Sigmoid colon (tissue), 7 donors: Measurements from ENCODE around the gene ZNF180. TPM values are rescaled to one million over a fixed set of nuclear protein-coding genes. Genes with fewer than 3 reads are reported as not detected.

ENCODE experiments used
- DNase-seq: peaks from one replicate; pipeline ENCODE4 v3.0.0-alpha.2; 2019
- H3K27ac ChIP-seq, 4 donors: fragments of 200-600 bp; sonication (generic); one replicate each; pipeline ENCODE4 v1.5.1; 2016 to 2019; ENCODE audit warnings: mild to moderate bottlenecking in 1 of 4
- H3K27me3 ChIP-seq, 3 donors: fragments of 200-600 bp; sonication (generic); one replicate each; pipeline ENCODE4 v1.5.1; 2019; ENCODE audit warnings: mild to moderate bottlenecking in 1 of 3
- H3K36me3 ChIP-seq, 4 donors: fragments of 200-600 bp; sonication (generic); one replicate each; pipeline ENCODE4 v1.5.1; 2016 to 2019
- H3K4me1 ChIP-seq, 4 donors: fragments of 200-600 bp; sonication (generic); one replicate each; pipeline ENCODE4 v1.5.1; 2017 to 2019
- H3K4me3 ChIP-seq, 4 donors: fragments of 200-600 bp; sonication (generic); one replicate each; pipeline ENCODE4 v1.5.1; 2017 to 2019; ENCODE audit warnings: mild to moderate bottlenecking in 2 of 4, moderate library complexity in 1 of 4
- H3K9me3 ChIP-seq, 4 donors: fragments of 200-600 bp in 3 of 4; sonication (generic) in 3 of 4; one replicate each; pipeline versions ENCODE4 v1.5.1 to v1.6.1; 2013 to 2019
- EP300 ChIP-seq, 4 donors: sonication (generic); formaldehyde crosslinking; IDR thresholded peaks; one replicate each; pipeline ENCODE4 v1.6.1; 2017; ENCODE audit warnings: antibody characterized with exemption in 4 of 4
- POLR2A ChIP-seq, 2 donors: fragments of 450-650 bp; IDR thresholded peaks; one replicate each; pipeline ENCODE4 v1.6.1; 2016; ENCODE audit warnings: antibody characterized with exemption in 2 of 2, mild to moderate bottlenecking in 2 of 2, moderate library complexity in 2 of 2
- POLR2AphosphoS5 ChIP-seq, 4 donors: sonication (generic); formaldehyde crosslinking; IDR thresholded peaks; one replicate each; pipeline ENCODE4 v1.6.1; 2017; ENCODE audit warnings: antibody characterized with exemption in 4 of 4
- WGBS, 2 donors: extraction: QIAGEN DNeasy Blood & Tissue Kit; methylation state at CpG; one replicate each; pipeline ENCODE4 v1.1.7; 2013; 5-methylcytosine and 5-hydroxymethylcytosine counted together
- intact Hi-C: fragments of 100-400 bp; cut with DNase I; formaldehyde crosslinking; loops from one replicate; pipeline ENCODE4 v1.15.1; 2023
- polyA plus RNA-seq, 3 donors: library from polyadenylated mRNA; stranded (reverse); fragments of 200-250 nt; gene quantifications; one replicate each; pipeline ENCODE4 v1.2.3, GENCODE V29; 2013
- total RNA-seq, 4 donors: library from RNA; depleted of rRNA; stranded (reverse); fragments of >200 nt; gene quantifications; one replicate each; pipeline ENCODE4 v1.1.0, GENCODE V29; 2016
- TF ChIP-seq, protein P1 (sequence below), 4 experiments: fragments of 450-650 bp in 3 of 4; fragments of 200-600 bp in 1 of 4; IDR thresholded peaks; one replicate each; pipeline ENCODE4 v1.5.1; 2016 to 2019; ENCODE audit warnings: antibody characterized with exemption in 4 of 4, mild to moderate bottlenecking in 3 of 4, moderate library complexity in 2 of 4
- donor health status: healthy with polysubstance abuse.
- donor health status: Bipolar disorder and iron deficiency.
- donor health status: healthy.

Gene ZNF180
- total and polyA plus RNA-seq, 7 donors, result 2.4 to 19.5 (median 8.4) TPM

GRCh38 chr19:44525721-44526430, 25.6 kb upstream of the ZNF180 start:
- 29 to 46% methylated on average over 4 of the region's 4 CpGs for WGBS, 2 donors
- intact Hi-C loops, result no loop called here
- no peak for DNase-seq
- Histone ChIP-seq H3K9me3 (no peaks in the 10 kb centered on the region), H3K27ac (no peak overlapping the region), H3K4me1 (no peaks in the 10 kb centered on the region), H3K4me3 (no peak overlapping the region), H3K27me3 (peaks cover 0 to 11% (median 0%) of the 10 kb centered on the region in 3 donors), H3K36me3 (no peaks in the 10 kb centered on the region)
- TF ChIP-seq EP300 (IDR thresholded peaks at IDR 0.05) (no peak), POLR2A (IDR thresholded peaks at IDR 0.05) (no peak), POLR2AphosphoS5 (IDR thresholded peaks at IDR 0.05) (no peak)
- TF ChIP-seq, protein P1, sequence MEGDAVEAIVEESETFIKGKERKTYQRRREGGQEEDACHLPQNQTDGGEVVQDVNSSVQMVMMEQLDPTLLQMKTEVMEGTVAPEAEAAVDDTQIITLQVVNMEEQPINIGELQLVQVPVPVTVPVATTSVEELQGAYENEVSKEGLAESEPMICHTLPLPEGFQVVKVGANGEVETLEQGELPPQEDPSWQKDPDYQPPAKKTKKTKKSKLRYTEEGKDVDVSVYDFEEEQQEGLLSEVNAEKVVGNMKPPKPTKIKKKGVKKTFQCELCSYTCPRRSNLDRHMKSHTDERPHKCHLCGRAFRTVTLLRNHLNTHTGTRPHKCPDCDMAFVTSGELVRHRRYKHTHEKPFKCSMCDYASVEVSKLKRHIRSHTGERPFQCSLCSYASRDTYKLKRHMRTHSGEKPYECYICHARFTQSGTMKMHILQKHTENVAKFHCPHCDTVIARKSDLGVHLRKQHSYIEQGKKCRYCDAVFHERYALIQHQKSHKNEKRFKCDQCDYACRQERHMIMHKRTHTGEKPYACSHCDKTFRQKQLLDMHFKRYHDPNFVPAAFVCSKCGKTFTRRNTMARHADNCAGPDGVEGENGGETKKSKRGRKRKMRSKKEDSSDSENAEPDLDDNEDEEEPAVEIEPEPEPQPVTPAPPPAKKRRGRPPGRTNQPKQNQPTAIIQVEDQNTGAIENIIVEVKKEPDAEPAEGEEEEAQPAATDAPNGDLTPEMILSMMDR (IDR thresholded peaks at IDR 0.05), result no peak

DNA sequence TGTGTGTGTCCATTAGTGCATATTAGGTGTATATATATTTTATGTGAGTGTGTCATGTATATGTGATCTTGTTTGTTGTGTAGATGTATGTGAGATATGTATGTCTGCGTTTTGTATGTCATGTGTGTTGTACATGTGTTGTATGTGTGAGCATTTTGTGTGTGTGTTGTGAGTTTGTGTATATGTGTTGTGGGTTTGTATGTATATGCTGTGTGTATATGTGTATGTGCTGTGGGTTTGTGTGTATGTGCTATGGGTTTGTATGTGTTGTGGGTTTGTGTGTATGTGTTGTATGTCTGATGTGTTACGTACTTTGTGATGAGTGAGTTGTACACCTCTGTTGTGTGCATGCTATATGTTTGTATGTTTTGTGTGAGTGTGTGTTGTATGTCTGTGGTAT, 21.0 kb upstream of the ZNF180 start:
- Histone ChIP-seq H3K9me3 (no peaks in the 10 kb centered on the region), H3K4me1 (no peaks in the 10 kb centered on the region), H3K27ac (no peak overlapping the region), H3K4me3 (no peak overlapping the region), H3K27me3 (peaks cover 0 to 4% (median 0%) of the 10 kb centered on the region in 3 donors), H3K36me3 (no peaks in the 10 kb centered on the region)
- intact Hi-C loops, result no loop called here
- 90 to 92% methylated on average over 2 of the region's 2 CpGs for WGBS, 2 donors
- TF ChIP-seq EP300 (IDR thresholded peaks at IDR 0.05) (no peak), POLR2A (IDR thresholded peaks at IDR 0.05) (no peak), POLR2AphosphoS5 (IDR thresholded peaks at IDR 0.05) (no peak)
- TF ChIP-seq, protein P1 (IDR thresholded peaks at IDR 0.05), result no peak
- no peak for DNase-seq

DNA sequence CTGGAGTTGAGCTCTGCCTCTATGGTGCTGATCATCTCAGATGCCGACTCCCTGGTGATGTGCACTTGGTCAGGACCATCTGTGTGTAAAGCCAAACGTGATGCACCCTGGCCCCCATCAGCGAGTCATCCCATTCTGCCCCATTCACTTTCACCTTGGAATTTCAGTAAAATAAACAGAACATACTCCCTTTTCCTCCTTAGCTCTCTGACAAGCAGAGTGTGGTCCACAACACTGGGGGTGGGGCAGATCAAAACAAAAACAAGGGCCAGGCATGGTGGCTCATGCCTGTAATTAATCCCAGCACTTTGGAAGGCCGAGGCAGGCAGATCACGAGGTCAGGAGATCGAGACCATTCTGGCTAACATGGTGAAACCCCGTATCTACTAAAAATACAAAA, 16.8 kb upstream of the ZNF180 start:
- no peak overlapping the region for H3K27ac ChIP-seq
- no peaks in the 10 kb centered on the region for H3K4me1 ChIP-seq
- 73 to 76% methylated on average over 7 of the region's 7 CpGs for WGBS, 2 donors

DNA sequence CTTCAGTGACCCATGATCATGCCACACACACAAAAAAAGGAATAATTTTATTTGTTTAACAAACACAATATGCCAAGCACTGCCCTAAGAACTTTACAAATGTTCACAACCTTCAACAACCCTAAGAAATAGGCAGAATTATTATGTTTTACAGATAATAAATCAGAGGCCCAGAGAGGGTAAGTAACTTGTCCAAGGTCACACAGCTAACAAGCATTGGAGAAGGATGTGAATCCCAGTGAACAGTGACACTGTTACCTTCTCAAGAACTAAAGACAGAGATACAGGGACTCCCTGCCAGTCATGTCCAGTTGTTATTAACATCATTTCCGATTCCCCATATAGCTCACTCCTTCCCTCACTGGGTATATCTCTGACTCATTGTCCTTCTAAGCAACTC, 15.6 kb upstream of the ZNF180 start:
- intact Hi-C loops, result no loop called here
- WGBS, 2 donors, result 94 to 95% methylated on average over 1 of the region's 1 CpG
- Histone ChIP-seq H3K27ac (no peak overlapping the region), H3K9me3 (no peaks in the 10 kb centered on the region), H3K4me3 (no peak overlapping the region), H3K36me3 (no peaks in the 10 kb centered on the region), H3K27me3 (peaks cover 0 to 14% (median 0%) of the 10 kb centered on the region in 3 donors), H3K4me1 (no peaks in the 10 kb centered on the region)
- no peak for DNase-seq
- TF ChIP-seq POLR2A (IDR thresholded peaks at IDR 0.05), result no peak
- TF ChIP-seq, protein P1 (IDR thresholded peaks at IDR 0.05), result no peak
- no peak for TF ChIP-seq POLR2AphosphoS5 (IDR thresholded peaks at IDR 0.05)
- no peak for TF ChIP-seq EP300 (IDR thresholded peaks at IDR 0.05)

More for the DNA sequence above, 16.8 kb upstream of the ZNF180 start:
- intact Hi-C loops, result no loop called here
- H3K9me3 ChIP-seq, result no peaks in the 10 kb centered on the region
- H3K27me3 ChIP-seq, result peaks cover 0 to 10% (median 0%) of the 10 kb centered on the region in 3 donors
- TF ChIP-seq POLR2AphosphoS5 (IDR thresholded peaks at IDR 0.05), result no peak
- TF ChIP-seq, protein P1 (IDR thresholded peaks at IDR 0.05), result no peak
- no peak for TF ChIP-seq POLR2A (IDR thresholded peaks at IDR 0.05)
- TF ChIP-seq EP300 (IDR thresholded peaks at IDR 0.05), result no peak
- DNase-seq, result no peak
- no peaks in the 10 kb centered on the region for H3K36me3 ChIP-seq
- H3K4me3 ChIP-seq, result no peak overlapping the region
